ENCODE results near the gene TFAP2A.

Gene TFAP2A

GRCh38 chr6:10426781-10427279 is 12.0 kb upstream of the TFAP2A start:
- Histone ChIP-seq H3K4me1 (ENCODE audit: control insufficient read depth in 5 of 5, insufficient read depth in 5 of 5, low read length in 5 of 5) (peaks cover 0 to 26% (median 22%) of the 10 kb centered on the region in 5 donors), H3K9me3 (ENCODE audit: control insufficient read depth in 5 of 5, low read length in 5 of 5) (no peaks in the 10 kb centered on the region), H3K27me3 (ENCODE audit: control insufficient read depth in 5 of 5, insufficient read depth in 4 of 5, low read length in 5 of 5) (peaks cover 25 to 39% (median 33%) of the 10 kb centered on the region in 5 donors), H3K4me3 (ENCODE audit: low read depth in 1 of 5, low read length in 5 of 5) (peak overlapping the region; percentile 65 to 83 (median 71)), H3K9ac (ENCODE audit: low read length in 5 of 5) (peak overlapping the region in 3 of 5 donors; percentile 10 to 50 (median 25)), H3K27ac (ENCODE audit: low read depth, low read length) (no peak overlapping the region), H3K36me3 (ENCODE audit: control insufficient read depth in 5 of 5, insufficient read depth in 5 of 5, low read length in 5 of 5) (no peaks in the 10 kb centered on the region)

DNA sequence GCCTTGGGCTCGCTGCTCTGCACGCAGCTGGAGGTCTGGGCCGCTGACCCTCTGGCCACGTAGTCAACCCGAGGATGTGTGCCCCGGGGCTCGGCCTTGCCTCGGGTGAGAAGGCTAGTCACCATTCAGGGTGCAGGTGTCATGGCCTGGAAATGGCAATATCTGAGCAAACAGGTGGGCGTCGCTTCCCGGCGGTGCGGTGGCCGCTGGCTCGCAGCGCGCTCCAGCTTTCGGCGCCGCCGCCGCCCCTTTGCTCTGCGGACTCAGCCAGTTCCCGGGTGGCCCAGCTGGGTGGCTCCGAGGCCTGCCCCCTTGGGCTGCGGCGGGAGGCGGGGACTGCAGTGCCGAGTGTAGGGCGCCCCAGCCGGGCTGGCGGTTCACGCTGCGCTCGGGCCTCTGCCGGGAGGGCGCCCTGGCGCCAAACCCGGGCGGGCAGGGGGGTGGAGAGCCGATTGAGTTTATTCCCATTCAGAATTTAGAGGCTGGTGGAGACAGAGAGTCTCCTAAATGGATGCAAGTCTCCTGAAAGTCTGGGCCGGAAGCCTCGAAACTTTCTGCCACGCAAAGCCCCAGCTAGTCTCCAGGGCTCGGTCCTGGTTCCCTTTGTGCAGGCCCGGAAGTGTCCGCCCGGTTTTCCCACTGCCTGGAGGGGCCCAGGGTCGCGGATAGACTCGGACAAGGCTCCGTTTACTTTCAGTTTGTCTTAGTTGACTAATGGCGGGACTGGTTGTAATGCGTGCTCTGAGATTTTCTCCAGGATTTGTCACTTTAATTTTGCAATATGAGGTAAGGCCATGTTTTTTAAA is 11.3 kb upstream of the TFAP2A start:
- Histone ChIP-seq H3K9ac (ENCODE audit: low read length in 5 of 5) (peak overlapping the region in 4 of 5 donors; percentile 10 to 50 (median 24)), H3K27ac (ENCODE audit: low read depth, low read length) (no peak overlapping the region), H3K36me3 (ENCODE audit: control insufficient read depth in 5 of 5, insufficient read depth in 5 of 5, low read length in 5 of 5) (no peaks in the 10 kb centered on the region), H3K4me1 (ENCODE audit: control insufficient read depth in 5 of 5, insufficient read depth in 5 of 5, low read length in 5 of 5) (peaks cover 0 to 26% (median 22%) of the 10 kb centered on the region in 5 donors), H3K4me3 (ENCODE audit: low read depth in 1 of 5, low read length in 5 of 5) (peak overlapping the region; percentile 65 to 83 (median 71)), H3K27me3 (ENCODE audit: control insufficient read depth in 5 of 5, insufficient read depth in 4 of 5, low read length in 5 of 5) (peaks cover 31 to 46% (median 39%) of the 10 kb centered on the region in 5 donors), H3K9me3 (ENCODE audit: control insufficient read depth in 5 of 5, low read length in 5 of 5) (peaks cover 0 to 3% (median 0%) of the 10 kb centered on the region in 5 donors)

DNA sequence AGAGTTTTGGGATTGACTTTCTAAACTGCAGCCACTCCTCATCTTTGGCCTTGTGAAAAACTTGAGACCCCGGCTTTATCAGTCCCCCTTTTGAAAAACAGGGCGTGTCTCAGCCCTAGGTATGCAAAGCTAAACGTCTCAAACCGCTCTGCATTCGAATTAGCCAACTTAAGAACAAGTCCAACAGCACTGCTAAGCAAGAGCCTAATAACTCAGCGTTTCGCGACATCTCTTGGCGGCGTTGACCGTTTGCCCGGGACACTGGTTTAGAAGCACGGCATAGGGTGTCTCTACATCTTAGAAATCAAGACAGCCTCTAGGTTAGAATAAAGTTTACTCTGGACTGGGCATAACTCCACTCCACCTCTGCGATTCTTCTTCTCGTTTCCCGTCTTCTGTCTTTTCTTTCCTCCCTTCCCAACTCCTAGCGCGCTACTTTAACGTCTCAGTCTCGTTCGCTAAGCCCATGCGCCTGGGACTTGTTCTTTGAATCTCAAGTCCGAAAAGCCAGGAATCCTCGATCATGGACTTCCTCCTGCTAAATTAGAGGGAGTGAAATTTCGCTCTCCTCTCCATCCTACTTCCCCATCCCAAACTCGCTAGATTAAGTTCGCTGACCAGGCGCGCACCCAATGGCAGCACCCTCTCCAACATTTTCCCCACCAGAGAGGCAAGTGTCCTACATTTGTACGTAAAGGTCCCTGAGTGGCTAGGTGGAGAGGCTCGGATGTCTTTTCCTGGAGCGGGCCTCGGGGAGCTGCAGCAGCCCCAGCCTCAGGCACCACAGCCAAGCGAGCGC is 10.5 kb upstream of the TFAP2A start:
- Histone ChIP-seq H3K36me3 (ENCODE audit: control insufficient read depth in 5 of 5, insufficient read depth in 5 of 5, low read length in 5 of 5) (no peaks in the 10 kb centered on the region), H3K9me3 (ENCODE audit: control insufficient read depth in 5 of 5, low read length in 5 of 5) (peaks cover 0 to 3% (median 0%) of the 10 kb centered on the region in 5 donors), H3K27me3 (ENCODE audit: control insufficient read depth in 5 of 5, insufficient read depth in 4 of 5, low read length in 5 of 5) (peaks cover 38 to 54% (median 47%) of the 10 kb centered on the region in 5 donors), H3K4me1 (ENCODE audit: control insufficient read depth in 5 of 5, insufficient read depth in 5 of 5, low read length in 5 of 5) (peaks cover 0 to 26% (median 22%) of the 10 kb centered on the region in 5 donors), H3K27ac (ENCODE audit: low read depth, low read length) (no peak overlapping the region), H3K9ac (ENCODE audit: low read length in 5 of 5) (peak overlapping the region in 1 of 5 donors; percentile 50), H3K4me3 (ENCODE audit: low read depth in 1 of 5, low read length in 5 of 5) (peak overlapping the region; percentile 48 to 83 (median 71))

DNA sequence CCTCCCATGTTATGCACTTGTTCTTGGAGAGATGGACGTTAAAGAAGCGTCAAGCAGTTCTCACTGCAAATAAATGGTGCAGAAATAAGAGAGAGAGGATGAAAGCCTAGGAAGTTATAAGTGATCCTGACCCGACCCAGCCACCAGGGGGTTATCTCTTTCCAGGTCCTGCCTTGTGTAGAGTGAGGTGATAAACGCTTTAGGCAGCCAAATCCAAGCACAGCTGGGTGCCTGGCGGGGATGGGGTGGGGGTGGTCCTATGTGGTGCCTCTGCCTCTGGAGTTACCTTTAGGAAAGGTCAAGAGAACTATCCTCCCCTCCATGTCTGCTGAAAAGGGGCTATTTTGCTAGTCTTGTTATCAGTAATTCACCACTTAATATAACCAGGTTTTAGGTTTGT is 9.2 kb upstream of the TFAP2A start:
- H3K27ac ChIP-seq (ENCODE audit: low read depth, low read length), result no peak overlapping the region
- no peak overlapping the region for H3K9ac ChIP-seq (ENCODE audit: low read length in 5 of 5)
- peaks cover 48 to 67% (median 60%) of the 10 kb centered on the region in 5 donors for H3K27me3 ChIP-seq (ENCODE audit: control insufficient read depth in 5 of 5, insufficient read depth in 4 of 5, low read length in 5 of 5)
- no peak overlapping the region for H3K4me3 ChIP-seq (ENCODE audit: low read depth in 1 of 5, low read length in 5 of 5)
- peaks cover 0 to 20% (median 19%) of the 10 kb centered on the region in 5 donors for H3K4me1 ChIP-seq (ENCODE audit: control insufficient read depth in 5 of 5, insufficient read depth in 5 of 5, low read length in 5 of 5)
- no peaks in the 10 kb centered on the region for H3K36me3 ChIP-seq (ENCODE audit: control insufficient read depth in 5 of 5, insufficient read depth in 5 of 5, low read length in 5 of 5)
- H3K9me3 ChIP-seq (ENCODE audit: control insufficient read depth in 5 of 5, low read length in 5 of 5), result peaks cover 0 to 3% (median 0%) of the 10 kb centered on the region in 5 donors

GRCh38 chr6:10422737-10423034 is 7.8 kb upstream of the TFAP2A start:
- H3K4me3 ChIP-seq (ENCODE audit: low read depth in 1 of 5, low read length in 5 of 5), result no peak overlapping the region
- H3K9ac ChIP-seq (ENCODE audit: low read length in 5 of 5), result no peak overlapping the region
- peaks cover 0 to 20% (median 19%) of the 10 kb centered on the region in 5 donors for H3K4me1 ChIP-seq (ENCODE audit: control insufficient read depth in 5 of 5, insufficient read depth in 5 of 5, low read length in 5 of 5)
- H3K9me3 ChIP-seq (ENCODE audit: control insufficient read depth in 5 of 5, low read length in 5 of 5), result peaks cover 0 to 3% (median 0%) of the 10 kb centered on the region in 5 donors
- no peaks in the 10 kb centered on the region for H3K36me3 ChIP-seq (ENCODE audit: control insufficient read depth in 5 of 5, insufficient read depth in 5 of 5, low read length in 5 of 5)
- H3K27me3 ChIP-seq (ENCODE audit: control insufficient read depth in 5 of 5, insufficient read depth in 4 of 5, low read length in 5 of 5), result peaks cover 61 to 79% (median 73%) of the 10 kb centered on the region in 5 donors
- H3K27ac ChIP-seq (ENCODE audit: low read depth, low read length), result no peak overlapping the region

- H3K36me3 ChIP-seq (ENCODE audit: control insufficient read depth in 5 of 5, insufficient read depth in 5 of 5, low read length in 5 of 5), result no peaks in the 10 kb centered on the region
- H3K9me3 ChIP-seq (ENCODE audit: control insufficient read depth in 5 of 5, low read length in 5 of 5), result peaks cover 0 to 3% (median 0%) of the 10 kb centered on the region in 5 donors
- H3K27me3 ChIP-seq (ENCODE audit: control insufficient read depth in 5 of 5, insufficient read depth in 4 of 5, low read length in 5 of 5), result peaks cover 67 to 84% (median 79%) of the 10 kb centered on the region in 5 donors
- H3K9ac ChIP-seq (ENCODE audit: low read length in 5 of 5), result no peak overlapping the region
- no peak overlapping the region for H3K27ac ChIP-seq (ENCODE audit: low read depth, low read length)
- H3K4me1 ChIP-seq (ENCODE audit: control insufficient read depth in 5 of 5, insufficient read depth in 5 of 5, low read length in 5 of 5), result peaks cover 0 to 23% (median 20%) of the 10 kb centered on the region in 5 donors
- no peak overlapping the region for H3K4me3 ChIP-seq (ENCODE audit: low read depth in 1 of 5, low read length in 5 of 5)
Measured at GRCh38 chr6:10421921-10422736, 7.3 kb upstream of the TFAP2A start.

- Histone ChIP-seq H3K27me3 (ENCODE audit: control insufficient read depth in 5 of 5, insufficient read depth in 4 of 5, low read length in 5 of 5) (peaks cover 74 to 92% (median 87%) of the 10 kb centered on the region in 5 donors), H3K4me1 (ENCODE audit: control insufficient read depth in 5 of 5, insufficient read depth in 5 of 5, low read length in 5 of 5) (peaks cover 0 to 24% (median 20%) of the 10 kb centered on the region in 5 donors), H3K9ac (ENCODE audit: low read length in 5 of 5) (no peak overlapping the region), H3K4me3 (ENCODE audit: low read depth in 1 of 5, low read length in 5 of 5) (no peak overlapping the region), H3K27ac (ENCODE audit: low read depth, low read length) (no peak overlapping the region), H3K9me3 (ENCODE audit: control insufficient read depth in 5 of 5, low read length in 5 of 5) (peaks cover 0 to 3% (median 0%) of the 10 kb centered on the region in 5 donors), H3K36me3 (ENCODE audit: control insufficient read depth in 5 of 5, insufficient read depth in 5 of 5, low read length in 5 of 5) (no peaks in the 10 kb centered on the region)
Measured at GRCh38 chr6:10421158-10421920, 6.5 kb upstream of the TFAP2A start.

GRCh38 chr6:10420546-10421157 is 5.8 kb upstream of the TFAP2A start:
- Histone ChIP-seq H3K36me3 (ENCODE audit: control insufficient read depth in 5 of 5, insufficient read depth in 5 of 5, low read length in 5 of 5) (no peaks in the 10 kb centered on the region), H3K4me3 (ENCODE audit: low read depth in 1 of 5, low read length in 5 of 5) (no peak overlapping the region), H3K9ac (ENCODE audit: low read length in 5 of 5) (no peak overlapping the region), H3K27ac (ENCODE audit: low read depth, low read length) (no peak overlapping the region), H3K27me3 (ENCODE audit: control insufficient read depth in 5 of 5, insufficient read depth in 4 of 5, low read length in 5 of 5) (peaks cover 81 to 95% (median 93%) of the 10 kb centered on the region in 5 donors), H3K9me3 (ENCODE audit: control insufficient read depth in 5 of 5, low read length in 5 of 5) (peaks cover 0 to 3% (median 0%) of the 10 kb centered on the region in 5 donors), H3K4me1 (ENCODE audit: control insufficient read depth in 5 of 5, insufficient read depth in 5 of 5, low read length in 5 of 5) (peaks cover 0 to 18% (median 15%) of the 10 kb centered on the region in 5 donors)
